T-cell (primary cell): ENCODE results near the gene GPER1. TPM values are rescaled to one million over a fixed set of nuclear protein-coding genes. Genes with fewer than 3 reads are reported as not detected.

Experiments
- ATAC-seq, 4 experiments: fragments of 200-7000 bp in 3 of 4; fragments of 150-1000 bp in 1 of 4; cut with Tn5 transposase; replicated peaks in 1 of 4; 1 replicate in 3 of 4; 2 replicates in 1 of 4; pipeline ENCODE4 v1.10.0; 2021; ENCODE audit warnings: moderate library complexity in 3 of 4, mild to moderate bottlenecking in 2 of 4, moderate number of reproducible peaks in 1 of 4
- CTCF ChIA-PET, 2 donors: fragments of 300-600 bp; sonication (Branson Sonifier 250); formaldehyde crosslinking; loops; one replicate each; lab custom pipeline; 2022; ENCODE audit warnings: antibody characterized with exemption in 2 of 2; lab: Charles Lee
- POLR2A ChIA-PET, 2 donors: fragments of 300-600 bp; sonication (Branson Sonifier 250); formaldehyde crosslinking; loops; one replicate each; lab custom pipeline; 2022; ENCODE audit warnings: antibody characterized with exemption in 2 of 2; lab: Charles Lee
- DNase-seq, 35 experiments: peaks; one replicate each; pipeline versions ENCODE4 v3.0.0 to v3.0.0-alpha.2; 2013 to 2023
- H3K27ac ChIP-seq: one replicate; pipeline ENCODE4 v1.5.1; 2013; ENCODE audit warnings: low read length
- H3K27me3 ChIP-seq, 2 experiments: replicated peaks in 1 of 2; 1 replicate in 1 of 2; 2 replicates in 1 of 2; pipeline versions ENCODE4 v1.6.1 to v1.7.0; 2013; ENCODE audit warnings: low read length in 1 of 2, mixed read lengths in 1 of 2; ENCODE audit not compliant: control insufficient read depth in 2 of 2, insufficient read depth in 2 of 2; ENCODE audit errors: extremely low read depth in 1 of 2
- H3K36me3 ChIP-seq, 2 donors: 1 replicate in 1 of 2; 2 replicates in 1 of 2; pipeline versions ENCODE4 v1.6.1 to v1.7.0; 2013; ENCODE audit warnings: low read length in 1 of 2; ENCODE audit not compliant: control insufficient read depth in 2 of 2, insufficient read depth in 1 of 2; ENCODE audit errors: extremely low read depth in 1 of 2
- H3K4me1 ChIP-seq, 2 experiments: 1 replicate in 1 of 2; 2 replicates in 1 of 2; pipeline versions ENCODE4 v1.6.1 to v1.7.0; 2013; ENCODE audit warnings: low read length in 2 of 2, mixed read lengths in 1 of 2; ENCODE audit not compliant: insufficient read depth in 2 of 2, control insufficient read depth in 1 of 2; ENCODE audit errors: extremely low read depth in 1 of 2
- H3K4me3 ChIP-seq, 2 donors: 1 replicate in 1 of 2; 2 replicates in 1 of 2; pipeline versions ENCODE4 v1.5.1 to v1.7.0; 2013; ENCODE audit warnings: mild to moderate bottlenecking in 2 of 2, low read length in 1 of 2, moderate library complexity in 1 of 2; ENCODE audit not compliant: control insufficient read depth in 1 of 2; ENCODE audit errors: extremely low read depth in 1 of 2
- H3K9me3 ChIP-seq: 2 replicates; pipeline ENCODE4 v1.7.0; 2013
- H3K27ac Mint-ChIP-seq, 2 donors: one replicate each; pipeline ENCODE4 v1.8.0; 2020 to 2021; ENCODE audit warnings: mild to moderate bottlenecking in 2 of 2, mixed read lengths in 2 of 2
- H3K27me3 Mint-ChIP-seq, 2 donors: one replicate each; pipeline ENCODE4 v1.8.0; 2021 to 2022; ENCODE audit warnings: mixed read lengths in 2 of 2
- H3K36me3 Mint-ChIP-seq: one replicate; pipeline ENCODE4 v1.8.0; 2021; ENCODE audit warnings: mixed read lengths
- H3K4me1 Mint-ChIP-seq, 3 donors: one replicate each; pipeline ENCODE4 v1.8.0; 2020 to 2022; ENCODE audit warnings: mixed read lengths in 3 of 3, mild to moderate bottlenecking in 1 of 3
- H3K4me3 Mint-ChIP-seq, 3 donors: one replicate each; pipeline ENCODE4 v1.8.0; 2020 to 2022; ENCODE audit warnings: mild to moderate bottlenecking in 3 of 3, mixed read lengths in 3 of 3, moderate library complexity in 3 of 3
- H3K9me3 Mint-ChIP-seq, 3 donors: one replicate each; pipeline ENCODE4 v1.8.0; 2020 to 2022; ENCODE audit warnings: mixed read lengths in 3 of 3
- WGBS: methylation state at CpG from one replicate; pipeline ENCODE4 v1.1.5; 2013; ENCODE audit warnings: missing lambda C conversion rate; ENCODE audit not compliant: insufficient coverage; 5-methylcytosine and 5-hydroxymethylcytosine counted together
- total RNA-seq, 35 experiments: library from RNA in 6 of 35; stranded (reverse) in 6 of 35; fragments of 120-200 nt in 1 of 35; gene quantifications; one replicate each; pipeline versions ENCODE4 v1.2.1 to v1.2.4 and lab custom pipeline; 2013 to 2026

The GPER1 gene
- total RNA-seq, 5 donors from 2014 or later (not counting 1 experiment from before 2014, with no cell fraction given) = 0.23 to 0.41 (median 0.26) TPM; not detected in 2

DNA sequence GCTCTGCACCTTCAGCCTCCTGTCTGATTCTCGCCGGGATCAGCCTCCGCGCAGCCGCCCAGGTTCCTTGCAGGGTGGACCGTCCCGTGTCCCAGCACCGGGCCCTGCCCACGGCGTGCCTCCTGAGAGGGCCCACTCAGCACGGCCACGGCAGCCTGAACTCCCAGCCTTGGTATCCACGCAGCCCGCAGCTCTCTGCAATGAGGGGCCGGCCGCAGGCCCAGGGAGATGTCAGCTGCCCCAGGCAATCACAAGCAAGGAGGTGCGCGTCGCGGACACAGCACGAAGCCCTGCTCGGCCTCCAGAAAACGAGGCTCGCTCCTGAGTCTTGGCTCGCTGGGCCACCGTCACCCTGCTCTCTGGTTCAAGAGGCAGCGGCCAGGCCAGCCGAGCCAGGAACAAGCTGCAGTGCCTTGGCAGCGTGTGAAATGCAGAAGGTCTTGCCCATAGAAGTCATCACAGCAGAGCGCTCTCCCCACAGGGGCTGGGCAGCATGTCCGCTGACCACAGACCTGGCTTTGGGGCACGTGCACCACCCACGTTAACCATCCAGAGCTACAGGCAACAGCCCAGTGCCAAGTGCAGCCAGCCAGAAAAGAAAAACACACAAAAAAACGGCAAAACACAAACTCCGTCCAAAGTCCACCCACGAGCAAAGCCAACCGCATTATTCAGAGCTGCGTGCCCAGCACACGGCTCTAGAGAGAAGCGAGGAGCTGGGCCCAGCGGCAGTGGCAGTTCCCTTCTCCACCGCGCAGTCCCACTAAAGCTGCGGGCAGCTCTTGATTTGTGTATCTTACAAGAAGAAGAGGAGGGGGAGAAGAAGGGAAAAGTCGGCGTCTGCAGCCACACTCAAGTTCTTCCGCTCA, 13.9 kb downstream of the GPER1 start:
- no peak overlapping the region for H3K4me3 Mint-ChIP-seq
- Histone ChIP-seq H3K27me3 (peaks cover 0 to 2% of the 10 kb centered on the region in 2 experiments), H3K4me3 (no peak overlapping the region), H3K27ac (no peak overlapping the region), H3K36me3 (peaks cover 0 to 6% of the 10 kb centered on the region in 2 donors), H3K4me1 (peaks cover 0 to 15% of the 10 kb centered on the region in 2 experiments), H3K9me3 (no peaks in the 10 kb centered on the region)
- H3K9me3 Mint-ChIP-seq = peaks cover 0 to 4% (median 0%) of the 10 kb centered on the region in 3 donors
- H3K36me3 Mint-ChIP-seq = peaks cover 21% of the 10 kb centered on the region
- DNase-seq = no peak
- 97% methylated on average over 40 of the region's 47 CpGs for WGBS
- peaks cover 0 to 2% of the 10 kb centered on the region in 2 donors for H3K27me3 Mint-ChIP-seq
- H3K4me1 Mint-ChIP-seq = peaks cover 12 to 23% (median 19%) of the 10 kb centered on the region in 3 donors
- no peak overlapping the region for H3K27ac Mint-ChIP-seq
- ChIA-PET CTCF (no interaction called here), POLR2A (interaction anchor here in 1 of 2 donors (0.7 kb wide), 1 partner anchor 12 kb away, joined by 3 read pairs; no protein-coding TSS in a partner anchor)
- ATAC-seq = no peak

DNA sequence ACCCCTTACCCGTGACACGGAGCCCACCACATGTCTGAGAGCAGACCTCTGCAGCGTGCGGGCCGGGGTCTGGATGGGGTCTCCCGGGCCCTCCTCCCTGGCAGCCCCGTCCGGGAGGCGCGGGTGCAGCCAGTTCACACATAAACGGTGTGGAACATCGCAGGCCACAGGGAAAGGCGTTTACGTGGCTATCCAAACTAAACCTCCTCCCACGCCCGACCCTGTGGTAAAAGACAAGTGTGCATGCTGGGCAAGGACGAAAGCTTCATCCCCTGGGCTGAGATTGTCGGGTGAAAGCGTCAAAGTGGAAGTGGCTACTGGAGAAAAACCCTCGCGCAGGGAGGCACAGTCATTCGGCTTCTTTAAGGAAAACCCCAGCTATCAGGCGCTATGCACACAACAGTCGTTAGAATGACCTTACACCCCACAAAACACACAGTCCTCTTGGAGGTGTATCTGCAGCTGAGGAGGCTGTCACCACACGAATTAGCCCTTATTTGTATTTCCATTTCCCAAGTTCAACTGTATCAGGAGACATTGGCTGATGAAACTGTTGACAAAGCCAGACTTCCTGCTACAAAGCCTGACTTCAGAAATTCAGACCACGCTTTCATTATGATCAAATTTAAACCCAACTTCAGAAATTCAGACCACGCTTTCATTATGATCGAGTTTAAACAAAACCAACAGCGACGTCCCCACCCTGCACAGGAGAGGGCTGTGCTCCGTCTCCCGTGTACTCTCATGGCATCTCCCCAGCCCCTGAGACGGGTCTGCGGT, 15.3 kb downstream of the GPER1 start:
- peak overlapping the region in 2 of 3 donors; percentile 31 to 49 for H3K4me3 Mint-ChIP-seq
- Histone ChIP-seq H3K9me3 (no peaks in the 10 kb centered on the region), H3K27ac (no peak overlapping the region), H3K27me3 (peaks cover 0 to 4% of the 10 kb centered on the region in 2 experiments), H3K36me3 (peaks cover 0 to 4% of the 10 kb centered on the region in 2 donors), H3K4me3 (peak overlapping the region in 1 of 2 donors; percentile 4), H3K4me1 (peaks cover 0 to 15% of the 10 kb centered on the region in 2 experiments)
- ChIA-PET CTCF (no interaction called here), POLR2A (no interaction called here)
- peak overlapping the region; percentile 14 to 27 for H3K27ac Mint-ChIP-seq
- peaks cover 12 to 23% (median 19%) of the 10 kb centered on the region in 3 donors for H3K4me1 Mint-ChIP-seq
- H3K27me3 Mint-ChIP-seq = peaks cover 0 to 2% of the 10 kb centered on the region in 2 donors
- 55% methylated on average over 26 of the region's 34 CpGs for WGBS
- H3K9me3 Mint-ChIP-seq = peaks cover 0 to 2% (median 0%) of the 10 kb centered on the region in 3 donors
- H3K36me3 Mint-ChIP-seq = peaks cover 9% of the 10 kb centered on the region
- ATAC-seq (peak in 2 of 4 experiments; percentile 32 to 41), DNase-seq (peak in 1 of 35 experiments; percentile 5)

DNA sequence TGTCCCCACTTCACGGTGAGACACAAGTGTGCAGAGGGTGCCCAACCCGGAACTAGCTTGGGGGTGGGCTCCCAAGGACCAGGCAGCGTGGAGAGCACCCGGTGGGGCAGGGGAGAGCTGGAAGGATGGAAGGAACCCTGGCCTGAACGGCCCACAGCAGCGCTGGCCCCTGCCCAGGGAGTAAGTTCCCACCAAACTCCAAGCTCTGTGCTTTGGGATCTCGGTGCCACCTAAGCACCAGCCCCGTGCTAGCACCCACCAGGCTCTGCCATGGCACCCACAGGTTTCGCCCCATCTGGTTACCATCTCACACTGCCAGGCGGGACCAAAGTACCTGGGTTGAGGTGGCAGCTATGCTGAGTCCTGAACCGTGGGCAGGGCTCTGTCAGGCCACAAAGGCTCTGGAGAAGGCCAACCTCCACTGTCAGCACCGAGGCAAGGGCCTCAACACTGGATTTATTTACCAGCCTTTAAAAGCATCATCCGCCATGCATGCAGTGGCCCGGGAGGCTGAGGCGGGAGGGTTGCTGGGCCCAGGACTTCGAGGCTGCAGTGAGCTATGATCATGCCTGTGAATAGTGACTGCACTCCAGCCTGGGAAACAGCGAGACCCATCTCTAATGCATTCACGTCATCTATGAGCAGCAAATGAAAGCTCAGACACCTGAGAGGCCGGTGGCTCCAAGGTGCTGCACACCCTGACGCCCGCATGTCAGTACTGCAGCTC, 16.0 kb downstream of the GPER1 start:
- Mint-ChIP-seq H3K4me1 (peaks cover 12 to 23% (median 19%) of the 10 kb centered on the region in 3 donors), H3K27me3 (peaks cover 0 to 2% of the 10 kb centered on the region in 2 donors), H3K36me3 (peaks cover 7% of the 10 kb centered on the region), H3K9me3 (no peaks in the 10 kb centered on the region), H3K27ac (peak overlapping the region; percentile 14 to 27), H3K4me3 (peak overlapping the region in 2 of 3 donors; percentile 31 to 49)
- peaks cover 0 to 15% of the 10 kb centered on the region in 2 experiments for H3K4me1 ChIP-seq
- peaks cover 0 to 4% of the 10 kb centered on the region in 2 experiments for H3K27me3 ChIP-seq
- no peak overlapping the region for H3K27ac ChIP-seq
- ChIA-PET POLR2A (interaction anchor here in 1 of 2 donors (0.5 kb wide), 1 partner anchor 9 kb away, joined by 4 read pairs; no protein-coding TSS in a partner anchor), CTCF (no interaction called here)
- DNase-seq (no peak), ATAC-seq (no peak)
- 76% methylated on average over 21 of the region's 21 CpGs for WGBS
- H3K4me3 ChIP-seq = peak overlapping the region in 1 of 2 donors; percentile 4
- H3K36me3 ChIP-seq = peaks cover 0 to 4% of the 10 kb centered on the region in 2 donors
- H3K9me3 ChIP-seq = no peaks in the 10 kb centered on the region

DNA sequence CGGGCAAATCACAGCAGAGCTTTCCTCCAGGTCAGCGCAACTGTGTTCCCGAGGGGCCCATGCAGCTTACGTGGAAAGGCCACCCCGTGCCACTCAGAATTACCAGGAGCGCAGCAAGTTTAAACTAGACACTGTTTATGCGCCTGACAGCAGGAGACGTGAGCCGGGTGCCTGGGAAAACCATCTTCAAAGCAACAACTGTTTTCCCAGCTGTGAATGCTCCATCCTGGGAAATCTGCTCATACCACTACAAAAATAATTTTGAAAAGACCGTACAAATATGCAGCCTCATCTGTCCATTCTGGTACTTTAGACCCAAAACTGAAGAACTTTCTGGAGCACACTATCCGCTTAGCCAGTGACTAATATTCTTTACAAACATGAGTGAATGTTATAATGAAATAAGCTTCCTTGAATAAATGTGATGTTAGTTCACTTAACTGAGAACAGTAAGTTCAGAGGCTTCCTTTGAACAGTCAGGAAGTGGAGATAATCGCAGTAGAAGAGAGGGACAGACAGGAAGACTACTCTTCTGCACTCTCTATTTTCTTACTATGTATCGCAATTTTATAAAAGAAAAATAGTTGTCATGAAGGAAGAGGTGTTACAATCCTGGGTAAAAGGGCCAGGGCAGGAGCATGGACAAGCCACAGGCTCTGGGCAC, 16.7 kb downstream of the GPER1 start:
- WGBS = 92% methylated on average over 10 of the region's 13 CpGs
- Mint-ChIP-seq H3K4me3 (no peak overlapping the region), H3K27me3 (peaks cover 0 to 2% of the 10 kb centered on the region in 2 donors)

DNA sequence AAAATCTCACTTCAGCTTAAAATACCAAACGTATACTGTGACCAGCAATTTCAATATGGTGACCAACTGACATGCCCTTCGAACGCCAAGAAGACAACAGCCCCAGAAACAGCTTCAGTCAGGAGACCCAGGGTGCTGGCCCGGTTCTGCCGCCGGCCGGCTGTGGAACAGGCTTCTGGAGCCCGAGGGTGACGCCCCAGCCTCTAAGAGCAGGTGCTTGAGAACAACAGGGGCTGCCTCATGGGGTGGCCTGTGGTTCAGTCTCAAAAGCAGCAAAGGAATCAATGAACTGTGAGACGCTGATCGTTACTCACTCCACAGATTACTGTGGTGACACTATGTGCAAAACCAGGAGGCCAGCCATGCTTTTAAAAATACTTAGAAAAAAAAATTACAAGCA, 17.3 kb downstream of the GPER1 start:
- H3K4me1 ChIP-seq = peaks cover 0 to 15% of the 10 kb centered on the region in 2 experiments
- Mint-ChIP-seq H3K27me3 (peaks cover 0 to 2% of the 10 kb centered on the region in 2 donors), H3K27ac (peak overlapping the region in 1 of 2 donors; percentile 28), H3K4me3 (no peak overlapping the region), H3K9me3 (no peaks in the 10 kb centered on the region), H3K36me3 (peaks cover 3% of the 10 kb centered on the region), H3K4me1 (peaks cover 12 to 23% (median 19%) of the 10 kb centered on the region in 3 donors)
- H3K36me3 ChIP-seq = peaks cover 0 to under 1% of the 10 kb centered on the region in 2 donors
- ATAC-seq (no peak), DNase-seq (no peak)
- POLR2A ChIA-PET = no interaction called here
- no peaks in the 10 kb centered on the region for H3K9me3 ChIP-seq
- H3K27me3 ChIP-seq = peaks cover 0 to 4% of the 10 kb centered on the region in 2 experiments
- WGBS = 98% methylated on average over 5 of the region's 11 CpGs
- CTCF ChIA-PET = no interaction called here
- no peak overlapping the region for H3K27ac ChIP-seq
- no peak overlapping the region for H3K4me3 ChIP-seq

More for the DNA sequence above, 16.7 kb downstream of the GPER1 start:
- DNase-seq = no peak
- ChIA-PET POLR2A (interaction anchor here in 1 of 2 donors (0.5 kb wide), 1 partner anchor 8 kb away, joined by 4 read pairs; no protein-coding TSS in a partner anchor), CTCF (no interaction called here)
- H3K4me1 ChIP-seq = peaks cover 0 to 15% of the 10 kb centered on the region in 2 experiments
- peak overlapping the region in 1 of 2 donors; percentile 28 for H3K27ac Mint-ChIP-seq
- peaks cover 12 to 23% (median 19%) of the 10 kb centered on the region in 3 donors for H3K4me1 Mint-ChIP-seq
- no peaks in the 10 kb centered on the region for H3K9me3 ChIP-seq
- H3K9me3 Mint-ChIP-seq = no peaks in the 10 kb centered on the region
- peaks cover 3% of the 10 kb centered on the region for H3K36me3 Mint-ChIP-seq
- ATAC-seq = peak in 1 of 4 experiments; percentile 46
- peaks cover 0 to 4% of the 10 kb centered on the region in 2 experiments for H3K27me3 ChIP-seq
- H3K27ac ChIP-seq = no peak overlapping the region
- H3K4me3 ChIP-seq = no peak overlapping the region
- peaks cover 0 to 4% of the 10 kb centered on the region in 2 donors for H3K36me3 ChIP-seq
